ENCODE measurements around the gene CPSF4.

Gene CPSF4

DNA sequence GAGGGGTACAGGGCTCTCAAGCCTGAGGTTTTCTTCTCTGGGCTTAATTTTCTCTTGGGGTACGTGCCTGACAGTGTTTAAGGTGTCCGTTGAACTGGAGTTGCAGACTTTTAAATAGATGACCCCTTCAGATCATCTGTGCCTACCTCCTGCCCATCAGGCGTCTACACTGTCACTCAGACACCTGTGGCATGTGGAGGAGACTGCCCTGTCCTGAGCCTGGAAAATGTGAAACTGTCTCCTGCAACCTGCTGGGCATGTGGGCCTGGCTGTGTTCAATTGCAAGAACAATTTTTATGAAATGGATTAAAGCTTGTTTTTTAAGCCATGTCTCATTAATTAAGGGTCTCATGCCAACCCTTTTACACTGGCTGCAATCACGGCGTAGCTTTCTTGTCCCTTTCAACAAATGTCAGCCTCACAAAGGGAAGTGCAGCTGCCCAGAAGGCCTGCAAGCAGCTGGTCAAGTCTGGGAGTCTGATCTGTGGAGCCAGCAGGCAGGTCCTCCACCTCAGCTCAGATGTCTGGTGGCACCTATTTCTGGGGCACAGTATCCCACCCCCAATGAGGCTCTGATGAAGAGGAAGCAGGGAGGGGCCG lies 18.4 kb downstream of the CPSF4 start:
- H3K9ac ChIP-seq (ENCODE audit: low read length): no peak overlapping the region
- no peak overlapping the region for H3K4me3 ChIP-seq (ENCODE audit: low read length)
- peaks cover 22% of the 10 kb centered on the region for H3K36me3 ChIP-seq (ENCODE audit: control insufficient read depth, insufficient read depth, low read length)
- no peaks in the 10 kb centered on the region for H3K27me3 ChIP-seq (ENCODE audit: control insufficient read depth, insufficient read depth, low read length)
- H3K4me1 ChIP-seq (ENCODE audit: control insufficient read depth, insufficient read depth, low read length): no peaks in the 10 kb centered on the region
- H3K9me3 ChIP-seq (ENCODE audit: control insufficient read depth, low read length): no peaks in the 10 kb centered on the region

DNA sequence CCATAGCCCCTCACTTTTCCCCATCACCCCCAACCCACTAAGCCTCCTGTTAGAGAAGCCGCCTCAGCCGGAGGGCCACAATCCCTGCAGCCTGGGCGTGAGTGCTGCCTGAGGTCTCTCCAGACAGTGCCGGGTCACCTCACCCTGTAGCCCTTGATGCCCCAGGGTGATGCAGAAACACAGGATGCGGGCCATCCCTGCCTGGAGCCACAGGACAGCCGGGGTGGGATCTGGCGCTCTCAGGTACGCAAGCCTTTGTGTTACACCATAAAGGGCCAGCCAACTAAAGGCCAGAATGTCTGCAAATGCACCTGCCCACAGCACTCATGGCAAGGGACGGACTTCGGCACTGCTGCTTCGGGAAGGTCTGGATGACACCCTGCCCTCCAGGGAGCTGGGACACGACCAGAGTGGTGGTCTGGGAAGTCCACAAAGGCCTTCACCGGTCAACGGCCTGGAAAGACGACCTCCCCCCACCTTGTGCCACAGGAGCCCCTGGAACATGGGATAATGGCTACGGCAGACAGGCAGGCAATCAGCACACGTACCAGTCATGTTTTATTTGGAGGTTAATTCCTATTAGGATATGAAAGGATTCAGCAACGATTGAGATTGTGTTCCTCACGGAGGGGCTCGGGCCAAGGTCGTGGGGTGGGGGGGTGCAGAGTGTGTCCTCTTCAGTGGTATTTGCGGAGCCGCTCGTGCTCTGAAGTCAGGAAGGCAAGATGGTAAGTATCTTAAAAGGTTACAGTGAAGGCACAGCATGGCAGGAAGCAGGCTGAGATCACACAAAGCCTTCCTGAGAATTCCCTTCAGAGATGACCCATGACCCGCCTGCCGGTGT lies 19.1 kb downstream of the CPSF4 start:
- peaks cover 22% of the 10 kb centered on the region for H3K36me3 ChIP-seq (ENCODE audit: control insufficient read depth, insufficient read depth, low read length)
- H3K9ac ChIP-seq (ENCODE audit: low read length): no peak overlapping the region
- H3K9me3 ChIP-seq (ENCODE audit: control insufficient read depth, low read length): no peaks in the 10 kb centered on the region

DNA sequence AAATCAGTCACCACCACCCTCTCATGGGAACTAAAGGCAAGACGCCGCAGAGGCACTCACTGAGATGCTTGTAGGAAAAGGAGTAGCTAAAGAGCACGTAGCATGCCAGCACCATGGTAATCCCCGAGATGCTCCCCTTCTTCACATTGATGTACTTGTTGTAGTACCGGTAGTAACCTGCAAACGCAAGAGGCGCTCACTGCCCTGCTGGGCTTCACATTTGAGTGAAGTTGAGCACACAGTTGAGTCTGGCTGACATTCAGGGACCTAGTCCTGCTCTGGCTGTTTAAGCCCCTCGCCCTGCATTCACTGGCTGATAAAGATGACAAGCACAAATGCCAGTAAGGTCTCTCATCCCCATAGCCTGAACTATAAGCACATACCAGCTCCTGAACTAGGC lies 20.3 kb downstream of the CPSF4 start:
- no peaks in the 10 kb centered on the region for H3K4me1 ChIP-seq (ENCODE audit: control insufficient read depth, insufficient read depth, low read length)
- H3K9ac ChIP-seq (ENCODE audit: low read length): no peak overlapping the region
- H3K27me3 ChIP-seq (ENCODE audit: control insufficient read depth, insufficient read depth, low read length): no peaks in the 10 kb centered on the region
- no peaks in the 10 kb centered on the region for H3K9me3 ChIP-seq (ENCODE audit: control insufficient read depth, low read length)
- H3K4me3 ChIP-seq (ENCODE audit: low read length): no peak overlapping the region
- peaks cover 26% of the 10 kb centered on the region for H3K36me3 ChIP-seq (ENCODE audit: control insufficient read depth, insufficient read depth, low read length)

More for the DNA sequence above, 19.1 kb downstream of the CPSF4 start:
- H3K27me3 ChIP-seq (ENCODE audit: control insufficient read depth, insufficient read depth, low read length): no peaks in the 10 kb centered on the region
- no peak overlapping the region for H3K4me3 ChIP-seq (ENCODE audit: low read length)
- H3K4me1 ChIP-seq (ENCODE audit: control insufficient read depth, insufficient read depth, low read length): no peaks in the 10 kb centered on the region

DNA sequence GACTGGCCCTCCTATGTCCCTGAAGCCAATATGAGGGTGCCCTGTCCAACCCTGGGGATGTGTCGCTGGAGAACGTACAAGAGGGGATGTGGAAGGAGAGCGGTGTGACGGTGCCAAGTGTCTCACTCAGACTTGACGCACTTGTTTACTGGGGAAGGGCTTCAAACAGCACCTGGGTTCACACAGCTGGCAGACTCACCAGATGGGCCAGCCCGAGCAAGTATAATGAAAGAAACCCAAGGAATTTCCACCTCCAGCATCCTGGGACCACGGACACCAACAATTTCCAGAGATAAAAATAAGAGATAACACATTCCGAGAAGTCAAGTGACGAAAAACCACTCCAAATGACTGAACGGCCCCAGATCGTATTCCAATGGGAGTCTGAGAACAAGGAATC lies 21.9 kb downstream of the CPSF4 start:
- no peaks in the 10 kb centered on the region for H3K27me3 ChIP-seq (ENCODE audit: control insufficient read depth, insufficient read depth, low read length)
- peaks cover 8% of the 10 kb centered on the region for H3K4me1 ChIP-seq (ENCODE audit: control insufficient read depth, insufficient read depth, low read length)
- no peaks in the 10 kb centered on the region for H3K9me3 ChIP-seq (ENCODE audit: control insufficient read depth, low read length)
- H3K9ac ChIP-seq (ENCODE audit: low read length): no peak overlapping the region
- H3K4me3 ChIP-seq (ENCODE audit: low read length): no peak overlapping the region
- peaks cover 26% of the 10 kb centered on the region for H3K36me3 ChIP-seq (ENCODE audit: control insufficient read depth, insufficient read depth, low read length)

DNA sequence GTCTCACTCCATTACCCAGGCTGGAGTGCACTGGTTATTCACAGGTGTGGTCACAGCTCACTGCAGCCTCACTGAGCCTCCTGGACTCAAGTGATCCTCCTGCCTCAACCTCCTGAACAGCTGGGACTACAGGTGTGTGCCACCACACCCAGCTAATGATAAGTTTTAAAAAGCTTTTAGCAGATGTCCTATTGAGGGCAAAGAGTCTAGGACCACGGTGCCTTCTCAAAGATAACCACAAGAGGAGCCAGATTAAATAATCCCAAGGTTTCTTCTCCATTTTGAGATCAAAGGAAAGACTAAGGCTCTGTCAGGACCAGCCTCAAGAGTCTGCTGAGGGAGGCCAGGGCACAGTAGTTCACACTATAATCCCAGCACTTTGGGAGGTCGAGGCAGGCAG lies 22.5 kb downstream of the CPSF4 start:
- Histone ChIP-seq H3K4me3 (ENCODE audit: low read length) (no peak overlapping the region), H3K4me1 (ENCODE audit: control insufficient read depth, insufficient read depth, low read length) (peaks cover 10% of the 10 kb centered on the region), H3K36me3 (ENCODE audit: control insufficient read depth, insufficient read depth, low read length) (peaks cover 23% of the 10 kb centered on the region), H3K9ac (ENCODE audit: low read length) (no peak overlapping the region), H3K9me3 (ENCODE audit: control insufficient read depth, low read length) (no peaks in the 10 kb centered on the region), H3K27me3 (ENCODE audit: control insufficient read depth, insufficient read depth, low read length) (no peaks in the 10 kb centered on the region)

- H3K9me3 ChIP-seq (ENCODE audit: control insufficient read depth, low read length): no peaks in the 10 kb centered on the region
- H3K9ac ChIP-seq (ENCODE audit: low read length): peak overlapping the region; percentile 87
- peaks cover 13% of the 10 kb centered on the region for H3K4me1 ChIP-seq (ENCODE audit: control insufficient read depth, insufficient read depth, low read length)
Measured at GRCh38 chr7:99465421-99465768, 26.7 kb downstream of the CPSF4 start.

GRCh38 chr7:99468336-99468918 lies 29.7 kb downstream of the CPSF4 start:
- H3K4me1 ChIP-seq (ENCODE audit: control insufficient read depth, insufficient read depth, low read length): peaks cover 16% of the 10 kb centered on the region
- no peaks in the 10 kb centered on the region for H3K27me3 ChIP-seq (ENCODE audit: control insufficient read depth, insufficient read depth, low read length)
- no peaks in the 10 kb centered on the region for H3K9me3 ChIP-seq (ENCODE audit: control insufficient read depth, low read length)
- no peak overlapping the region for H3K4me3 ChIP-seq (ENCODE audit: low read length)
- H3K36me3 ChIP-seq (ENCODE audit: control insufficient read depth, insufficient read depth, low read length): peaks cover 4% of the 10 kb centered on the region
- H3K9ac ChIP-seq (ENCODE audit: low read length): no peak overlapping the region

More at GRCh38 chr7:99465421-99465768, 26.7 kb downstream of the CPSF4 start:
- H3K27me3 ChIP-seq (ENCODE audit: control insufficient read depth, insufficient read depth, low read length): no peaks in the 10 kb centered on the region
- H3K36me3 ChIP-seq (ENCODE audit: control insufficient read depth, insufficient read depth, low read length): peaks cover 4% of the 10 kb centered on the region
- peak overlapping the region; percentile 81 for H3K4me3 ChIP-seq (ENCODE audit: low read length)

DNA sequence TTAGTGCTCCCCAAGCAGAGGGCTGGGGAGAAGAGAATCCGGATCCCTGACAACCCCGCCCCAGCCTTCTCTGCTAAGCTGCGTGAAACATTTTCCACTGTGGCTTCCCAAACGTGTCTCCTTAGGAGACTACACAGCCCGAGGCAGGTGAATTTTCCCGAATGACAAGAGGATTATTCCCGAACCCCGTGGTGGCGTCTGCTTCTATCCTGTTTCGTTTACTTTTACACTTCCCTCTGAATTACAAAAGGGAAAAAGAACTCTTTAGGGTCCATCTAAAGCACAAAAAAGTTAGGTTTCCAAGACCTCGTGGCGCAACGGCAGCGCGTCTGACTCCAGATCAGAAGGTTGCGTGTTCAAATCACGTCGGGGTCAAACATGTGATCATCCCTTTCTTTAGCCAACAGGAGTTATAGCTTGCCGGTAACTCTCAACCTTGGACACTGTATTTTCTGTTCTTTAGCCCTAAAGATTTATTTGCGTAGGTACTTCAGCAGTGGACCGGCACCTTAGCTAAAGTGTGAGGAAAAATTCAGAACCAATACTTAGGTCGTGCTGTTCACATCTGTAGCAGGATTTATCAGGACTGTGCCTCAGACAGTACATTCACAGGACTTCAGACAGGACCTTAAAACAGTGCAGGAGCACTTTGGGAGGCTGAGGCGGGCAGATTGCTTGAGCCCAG lies 30.8 kb downstream of the CPSF4 start:
- Histone ChIP-seq H3K4me1 (ENCODE audit: control insufficient read depth, insufficient read depth, low read length) (peaks cover 22% of the 10 kb centered on the region), H3K9me3 (ENCODE audit: control insufficient read depth, low read length) (no peaks in the 10 kb centered on the region), H3K27me3 (ENCODE audit: control insufficient read depth, insufficient read depth, low read length) (no peaks in the 10 kb centered on the region), H3K4me3 (ENCODE audit: low read length) (no peak overlapping the region), H3K36me3 (ENCODE audit: control insufficient read depth, insufficient read depth, low read length) (no peaks in the 10 kb centered on the region), H3K9ac (ENCODE audit: low read length) (no peak overlapping the region)

DNA sequence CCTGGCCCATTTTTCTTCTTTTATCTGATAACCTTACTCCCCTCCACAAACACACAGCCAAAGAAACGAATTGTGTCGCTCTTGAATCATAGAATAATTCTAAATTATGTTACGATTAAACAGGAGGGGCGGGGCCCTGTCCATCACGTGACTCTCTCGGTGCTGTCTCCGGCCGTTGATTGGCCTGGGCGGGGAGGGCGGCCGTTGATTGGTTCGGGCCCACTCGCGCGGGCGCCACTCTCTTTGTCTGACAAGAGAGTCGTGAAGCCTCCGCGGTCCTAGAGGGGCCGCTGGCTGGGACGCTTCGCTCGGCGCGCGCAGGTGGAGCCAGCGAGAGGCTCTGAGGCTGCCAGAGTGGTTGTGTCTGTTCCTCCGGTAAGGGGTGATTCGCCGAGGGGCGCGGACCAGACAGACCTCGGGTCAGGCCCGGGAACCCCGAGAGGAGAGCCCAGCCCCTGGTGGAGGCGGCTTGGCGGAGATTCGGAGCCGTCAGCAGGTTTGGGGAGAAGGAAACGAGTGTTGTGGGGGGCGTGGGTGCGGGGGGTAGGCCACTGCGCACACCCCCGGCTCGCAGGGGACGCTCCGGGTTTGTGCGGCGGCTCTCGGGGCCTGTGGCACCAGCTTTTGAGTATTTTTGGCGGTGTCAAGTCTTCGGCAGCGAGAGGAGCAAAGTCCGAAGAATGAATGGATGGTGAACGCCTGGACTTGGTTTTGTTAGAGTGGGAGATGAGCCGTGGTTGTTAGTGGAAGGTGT lies 34.0 kb downstream of the CPSF4 start, which contains the start of gene ZNF789:
TSS of gene ZNF789 (plus strand) at position 330 of the 754 bp plus-strand sequence. CDS start 3,567 bp downstream, outside the sequence.
- Histone ChIP-seq H3K4me1 (ENCODE audit: control insufficient read depth, insufficient read depth, low read length) (peaks cover 8% of the 10 kb centered on the region), H3K36me3 (ENCODE audit: control insufficient read depth, insufficient read depth, low read length) (no peaks in the 10 kb centered on the region), H3K4me3 (ENCODE audit: low read length) (peak within 1 kb of the TSS; percentile 91), H3K9ac (ENCODE audit: low read length) (peak within 1 kb of the TSS; percentile 81), H3K9me3 (ENCODE audit: control insufficient read depth, low read length) (no peaks in the 10 kb centered on the region), H3K27me3 (ENCODE audit: control insufficient read depth, insufficient read depth, low read length) (no peaks in the 10 kb centered on the region)

DNA sequence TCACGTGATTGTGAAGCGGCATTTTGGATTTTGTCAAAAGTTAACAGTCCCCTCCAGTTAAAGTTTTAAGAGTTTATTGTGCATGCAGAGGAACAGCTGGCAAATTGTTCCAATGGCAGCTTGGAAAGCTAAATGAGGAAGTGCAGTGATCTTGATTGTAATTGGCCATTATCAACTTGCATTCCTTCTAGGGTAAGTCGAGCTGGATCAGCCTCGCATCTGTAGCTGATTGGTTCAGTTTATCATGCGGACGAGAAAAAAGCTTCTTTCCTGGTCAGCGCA lies 34.5 kb downstream of the CPSF4 start:
- Histone ChIP-seq H3K4me1 (ENCODE audit: control insufficient read depth, insufficient read depth, low read length) (peaks cover 8% of the 10 kb centered on the region), H3K4me3 (ENCODE audit: low read length) (peak overlapping the region; percentile 91), H3K9me3 (ENCODE audit: control insufficient read depth, low read length) (no peaks in the 10 kb centered on the region), H3K9ac (ENCODE audit: low read length) (peak overlapping the region; percentile 81), H3K36me3 (ENCODE audit: control insufficient read depth, insufficient read depth, low read length) (no peaks in the 10 kb centered on the region), H3K27me3 (ENCODE audit: control insufficient read depth, insufficient read depth, low read length) (no peaks in the 10 kb centered on the region)

- H3K9ac ChIP-seq (ENCODE audit: low read length): no peak overlapping the region
- H3K4me1 ChIP-seq (ENCODE audit: control insufficient read depth, insufficient read depth, low read length): peaks cover 8% of the 10 kb centered on the region
Measured at GRCh38 chr7:99476107-99476506, 37.4 kb downstream of the CPSF4 start.

More at GRCh38 chr7:99476107-99476506, 37.4 kb downstream of the CPSF4 start:
- Histone ChIP-seq H3K4me3 (ENCODE audit: low read length) (no peak overlapping the region), H3K9me3 (ENCODE audit: control insufficient read depth, low read length) (no peaks in the 10 kb centered on the region), H3K36me3 (ENCODE audit: control insufficient read depth, insufficient read depth, low read length) (no peaks in the 10 kb centered on the region), H3K27me3 (ENCODE audit: control insufficient read depth, insufficient read depth, low read length) (no peaks in the 10 kb centered on the region)

Measured in mucosa of stomach (tissue), 1 donor.